ENCODE data around the gene SLC16A3. TPM values are rescaled to one million over a fixed set of nuclear protein-coding genes. Genes with fewer than 3 reads are reported as not detected.

The SLC16A3 gene
- total RNA-seq, 1 experiment from 2014 or later, result 104 TPM

DNA sequence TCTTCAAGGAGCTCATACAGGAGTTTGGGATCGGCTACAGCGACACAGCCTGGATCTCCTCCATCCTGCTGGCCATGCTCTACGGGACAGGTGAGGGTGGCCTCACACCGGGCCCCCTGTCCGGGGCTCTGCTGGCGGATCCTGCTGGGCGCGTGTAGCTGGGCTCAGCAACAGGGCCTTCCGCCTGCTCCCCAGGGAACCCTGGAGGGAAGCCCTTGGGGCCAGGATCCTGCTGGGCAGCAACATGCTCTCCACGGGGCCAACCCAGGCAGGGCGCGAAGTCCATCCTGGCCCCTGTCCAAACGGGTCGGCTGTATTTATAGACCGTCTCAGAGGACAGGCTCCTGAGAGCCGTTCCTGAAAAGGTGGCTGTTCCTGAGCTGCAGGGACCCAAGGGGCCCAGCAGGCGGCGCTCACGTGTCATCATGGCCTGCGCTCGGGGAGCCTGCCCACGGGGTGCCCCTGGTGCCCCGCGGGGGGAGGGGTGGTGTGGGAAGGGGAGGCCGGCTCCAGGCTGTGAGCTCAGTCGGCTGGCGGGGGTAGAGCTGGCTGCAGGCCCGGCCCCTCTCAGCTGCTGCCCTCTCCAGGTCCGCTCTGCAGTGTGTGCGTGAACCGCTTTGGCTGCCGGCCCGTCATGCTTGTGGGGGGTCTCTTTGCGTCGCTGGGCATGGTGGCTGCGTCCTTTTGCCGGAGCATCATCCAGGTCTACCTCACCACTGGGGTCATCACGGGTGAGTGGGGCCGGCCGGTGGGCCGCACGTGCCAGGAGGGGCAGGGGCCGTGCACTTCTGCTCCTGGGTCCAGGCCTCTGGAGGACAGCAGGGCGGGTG, 7.5 kb downstream of the SLC16A3 start:
- DNase-seq (ENCODE audit: low read depth), result no peak

DNA sequence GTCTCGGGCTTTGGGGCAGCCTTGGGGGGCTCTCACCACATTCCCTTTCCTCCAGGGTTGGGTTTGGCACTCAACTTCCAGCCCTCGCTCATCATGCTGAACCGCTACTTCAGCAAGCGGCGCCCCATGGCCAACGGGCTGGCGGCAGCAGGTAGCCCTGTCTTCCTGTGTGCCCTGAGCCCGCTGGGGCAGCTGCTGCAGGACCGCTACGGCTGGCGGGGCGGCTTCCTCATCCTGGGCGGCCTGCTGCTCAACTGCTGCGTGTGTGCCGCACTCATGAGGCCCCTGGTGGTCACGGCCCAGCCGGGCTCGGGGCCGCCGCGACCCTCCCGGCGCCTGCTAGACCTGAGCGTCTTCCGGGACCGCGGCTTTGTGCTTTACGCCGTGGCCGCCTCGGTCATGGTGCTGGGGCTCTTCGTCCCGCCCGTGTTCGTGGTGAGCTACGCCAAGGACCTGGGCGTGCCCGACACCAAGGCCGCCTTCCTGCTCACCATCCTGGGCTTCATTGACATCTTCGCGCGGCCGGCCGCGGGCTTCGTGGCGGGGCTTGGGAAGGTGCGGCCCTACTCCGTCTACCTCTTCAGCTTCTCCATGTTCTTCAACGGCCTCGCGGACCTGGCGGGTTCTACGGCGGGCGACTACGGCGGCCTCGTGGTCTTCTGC, 8.4 kb downstream of the SLC16A3 start:
- no peak for DNase-seq (ENCODE audit: low read depth)

DNA sequence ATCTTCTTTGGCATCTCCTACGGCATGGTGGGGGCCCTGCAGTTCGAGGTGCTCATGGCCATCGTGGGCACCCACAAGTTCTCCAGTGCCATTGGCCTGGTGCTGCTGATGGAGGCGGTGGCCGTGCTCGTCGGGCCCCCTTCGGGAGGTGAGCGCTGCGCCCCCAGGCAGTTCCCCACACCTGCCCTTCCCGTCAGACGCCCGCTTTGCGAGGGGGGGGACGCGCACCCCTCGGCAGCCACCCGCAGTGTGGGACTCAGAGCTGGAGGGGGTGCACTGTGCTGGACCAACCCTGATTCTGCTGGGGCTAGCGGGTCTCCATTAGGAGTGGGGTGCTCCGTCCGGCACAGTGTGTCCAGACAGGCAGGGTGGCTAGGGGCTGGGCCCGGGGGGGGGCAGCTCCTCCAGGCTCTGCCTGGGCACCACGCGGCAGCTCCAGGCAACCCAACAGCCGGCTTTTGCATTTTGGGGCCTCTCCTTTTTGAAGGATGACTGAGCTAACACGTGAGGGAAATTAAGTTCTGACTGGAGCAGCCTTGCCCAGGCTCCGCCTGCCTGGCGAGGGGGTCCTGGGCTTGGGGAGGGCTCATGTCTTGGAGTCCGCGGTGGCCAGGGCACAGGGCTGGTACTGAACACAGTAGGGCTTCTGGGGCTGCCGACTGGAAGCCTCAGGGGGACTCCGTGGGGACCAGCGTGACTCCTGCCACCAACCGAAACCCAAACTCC, 9.1 kb downstream of the SLC16A3 start:
- DNase-seq (ENCODE audit: low read depth), result no peak

DNA sequence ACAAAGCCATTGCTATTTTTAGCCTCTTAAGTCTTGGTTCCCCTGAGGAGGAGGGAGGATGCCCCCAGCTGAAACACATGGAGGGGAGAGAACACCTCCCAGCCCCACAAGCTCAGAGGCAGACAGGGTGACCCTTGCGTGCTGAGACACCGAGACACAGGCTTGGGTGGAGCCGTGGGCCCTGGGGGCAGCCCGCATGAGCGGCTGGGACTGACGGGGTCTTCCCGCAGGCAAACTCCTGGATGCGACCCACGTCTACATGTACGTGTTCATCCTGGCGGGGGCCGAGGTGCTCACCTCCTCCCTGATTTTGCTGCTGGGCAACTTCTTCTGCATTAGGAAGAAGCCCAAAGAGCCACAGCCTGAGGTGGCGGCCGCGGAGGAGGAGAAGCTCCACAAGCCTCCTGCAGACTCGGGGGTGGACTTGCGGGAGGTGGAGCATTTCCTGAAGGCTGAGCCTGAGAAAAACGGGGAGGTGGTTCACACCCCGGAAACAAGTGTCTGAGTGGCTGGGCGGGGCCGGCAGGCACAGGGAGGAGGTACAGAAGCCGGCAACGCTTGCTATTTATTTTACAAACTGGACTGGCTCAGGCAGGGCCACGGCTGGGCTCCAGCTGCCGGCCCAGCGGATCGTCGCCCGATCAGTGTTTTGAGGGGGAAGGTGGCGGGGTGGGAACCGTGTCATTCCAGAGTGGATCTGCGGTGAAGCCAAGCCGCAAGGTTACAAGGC, 9.8 kb downstream of the SLC16A3 start:
- DNase-seq (ENCODE audit: low read depth), result peak; percentile 93

DNA sequence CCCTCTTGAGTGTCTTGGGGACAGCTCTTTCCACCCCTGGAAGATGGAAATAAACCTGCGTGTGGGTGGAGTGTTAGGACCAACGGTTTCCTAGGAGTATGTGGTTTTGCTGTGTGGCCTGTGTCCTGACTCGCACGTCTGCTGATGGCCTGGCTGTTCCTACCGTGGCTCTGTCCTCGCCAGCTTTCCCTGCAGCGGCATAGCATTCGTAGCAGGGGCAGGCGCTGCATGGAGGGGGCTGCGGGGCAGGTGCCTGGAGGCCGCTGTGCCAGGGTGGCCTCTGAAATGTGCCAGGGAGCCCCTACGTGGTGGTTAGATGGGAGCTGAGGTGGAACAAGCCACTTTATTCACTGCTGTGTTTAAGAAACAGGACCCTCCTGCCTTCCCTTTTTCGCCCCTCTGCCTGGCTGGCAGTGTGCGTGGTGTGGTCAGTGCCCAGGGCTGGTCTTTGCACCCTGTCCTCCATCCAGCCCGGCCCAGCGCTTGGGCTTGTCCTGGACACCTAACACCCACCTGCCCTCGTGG, 10.6 kb downstream of the SLC16A3 start:
- no peak for DNase-seq (ENCODE audit: low read depth)

DNA sequence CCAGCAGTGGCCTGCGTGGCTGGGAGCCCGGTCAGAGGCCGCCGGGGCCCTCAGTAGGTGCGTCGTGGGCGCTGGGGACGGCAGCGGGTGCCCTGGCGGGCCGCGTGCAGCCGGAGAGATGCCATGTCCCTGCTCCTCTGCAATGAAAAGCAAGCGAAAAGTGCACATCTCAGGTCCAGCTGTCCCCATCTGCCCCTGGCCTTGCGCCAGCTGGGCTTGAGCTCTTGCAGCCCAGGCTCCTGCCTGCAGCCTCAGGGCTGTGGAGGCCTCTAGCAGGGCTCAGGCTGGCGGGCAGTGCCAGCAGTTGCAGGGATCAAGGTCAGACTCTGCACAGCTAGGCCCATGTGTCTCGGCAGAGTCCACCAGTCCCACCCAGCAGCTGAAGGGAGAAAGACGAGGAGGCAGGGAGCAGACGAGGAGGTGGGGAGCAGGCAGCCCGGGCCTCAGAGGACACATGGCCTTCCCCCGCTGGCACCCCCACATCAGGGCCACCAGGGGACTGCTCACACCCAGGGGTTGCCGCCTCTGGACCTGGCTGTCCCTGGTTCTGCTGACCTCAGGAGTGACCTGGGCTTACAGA, 11.2 kb downstream of the SLC16A3 start:
- DNase-seq (ENCODE audit: low read depth), result no peak

DNA sequence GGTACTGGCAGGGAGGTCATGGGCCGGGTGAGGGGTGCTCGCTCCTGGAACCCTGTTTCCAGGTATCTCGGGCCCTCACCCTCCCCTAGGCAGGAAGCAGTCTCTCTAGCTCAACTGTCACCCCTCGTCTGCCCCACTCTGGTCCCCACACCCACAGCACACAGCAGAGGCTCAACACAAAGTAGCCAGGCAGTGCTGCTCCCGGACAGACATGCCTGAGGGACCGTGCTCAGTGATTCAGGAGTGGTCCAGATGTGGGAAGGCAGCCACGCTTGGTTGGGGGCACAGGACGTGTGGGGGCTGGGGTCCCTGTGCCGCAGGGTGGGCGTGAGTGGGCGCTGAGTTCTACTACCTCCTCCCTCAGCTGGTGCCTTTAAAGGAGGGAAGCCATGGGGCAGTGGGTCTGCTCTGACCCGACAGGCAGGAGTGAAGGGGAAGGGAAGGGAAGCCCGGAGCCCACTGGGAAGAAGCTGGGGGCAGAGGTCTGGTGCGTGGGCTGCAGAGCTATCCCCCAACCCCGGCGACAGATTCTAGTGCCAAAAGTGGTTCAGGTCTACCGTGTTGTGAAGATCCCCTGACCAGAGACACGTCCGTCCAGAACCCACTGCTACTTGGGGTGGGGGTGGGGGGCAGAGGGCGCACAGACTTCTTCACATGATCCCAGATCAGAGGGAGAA, 11.8 kb downstream of the SLC16A3 start:
- no peak for DNase-seq (ENCODE audit: low read depth)

DNA sequence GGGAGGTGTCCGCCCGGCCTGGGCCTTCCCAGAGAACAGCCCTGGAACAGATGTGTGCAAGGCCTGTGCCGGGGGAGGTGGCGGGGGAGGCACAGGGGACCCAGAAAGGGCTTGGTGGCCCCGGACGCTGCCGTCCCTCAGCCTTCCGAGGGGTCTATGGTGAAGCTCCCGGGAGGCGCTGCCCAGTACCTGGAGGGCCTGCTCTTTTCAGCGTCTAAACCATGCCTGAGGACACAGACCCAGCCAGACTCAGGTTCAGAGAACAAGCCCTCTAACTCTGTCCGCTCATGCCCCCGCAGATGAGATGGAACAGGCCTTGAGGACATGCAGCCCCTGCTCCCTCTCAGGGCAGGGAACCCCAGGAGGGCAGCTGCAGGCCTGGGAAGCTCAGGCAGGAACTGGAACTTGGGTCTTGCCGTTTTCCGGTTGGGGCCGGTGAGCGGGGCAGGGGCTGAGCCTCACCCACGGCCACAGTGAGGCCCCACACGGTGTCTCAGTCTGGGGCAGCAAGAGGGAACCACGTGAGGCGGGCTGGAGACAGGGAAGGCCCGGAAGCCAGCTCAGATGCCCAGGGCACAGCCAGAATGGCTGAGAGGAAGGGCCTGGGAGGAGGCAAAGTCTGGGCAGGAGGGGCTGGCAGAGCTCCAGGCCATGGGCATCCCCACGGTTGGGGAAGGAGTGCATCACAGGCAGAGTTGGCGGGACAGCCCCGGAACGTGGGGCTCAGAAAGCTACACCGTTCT, 12.5 kb downstream of the SLC16A3 start:
- DNase-seq (ENCODE audit: low read depth), result peak; percentile 90

DNA sequence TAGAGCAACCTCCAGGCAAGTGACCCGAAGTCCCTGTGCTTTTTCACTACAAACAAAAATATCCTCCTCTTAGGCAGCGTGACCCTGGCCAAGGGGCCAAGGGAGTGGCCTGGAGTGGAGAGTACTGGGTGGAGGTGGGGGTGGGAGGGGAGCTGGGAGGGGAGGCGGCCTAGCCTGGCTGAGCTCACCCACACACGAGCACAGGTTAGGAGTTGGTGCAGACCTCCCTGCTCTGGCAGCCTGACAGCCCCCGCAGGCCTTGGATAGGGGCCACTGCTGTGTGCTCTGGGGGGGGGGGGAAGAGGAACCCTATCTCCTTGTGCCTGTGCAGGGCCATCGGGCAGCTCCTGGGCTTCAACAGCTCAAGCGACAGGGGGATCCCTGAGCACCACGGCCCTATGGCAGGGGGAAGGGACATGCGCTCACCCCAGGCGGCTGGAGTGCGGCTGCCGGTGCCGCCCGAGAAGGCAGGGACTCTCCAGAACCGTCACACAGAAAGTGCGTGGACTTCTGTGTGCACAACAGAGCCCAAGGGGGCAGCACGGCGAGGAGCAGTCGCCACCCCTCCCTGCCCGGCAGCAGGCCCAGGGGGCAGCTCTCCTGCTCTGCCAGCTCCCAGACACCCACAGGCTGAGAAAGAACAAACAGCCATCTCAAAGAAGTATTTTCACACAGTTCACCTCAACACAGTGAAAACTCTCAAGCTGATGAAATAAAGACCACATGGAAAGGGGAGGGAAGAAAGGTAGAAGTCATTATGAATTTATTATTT, 13.3 kb downstream of the SLC16A3 start:
- DNase-seq (ENCODE audit: low read depth), result no peak

DNA sequence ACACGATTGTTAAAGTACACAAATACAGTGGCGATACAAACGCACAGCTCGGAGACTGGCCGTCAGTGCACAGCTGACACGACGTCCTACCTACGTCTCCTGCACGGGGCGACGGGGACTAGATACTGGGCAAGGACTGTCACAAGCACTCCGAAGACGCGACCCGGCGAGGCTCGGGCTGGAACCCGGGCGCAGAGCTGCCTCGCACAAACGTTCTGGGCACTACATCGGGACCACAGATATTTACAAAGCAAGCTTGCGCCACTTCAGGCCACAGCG, 13.8 kb downstream of the SLC16A3 start:
- no peak for DNase-seq (ENCODE audit: low read depth)

DNA sequence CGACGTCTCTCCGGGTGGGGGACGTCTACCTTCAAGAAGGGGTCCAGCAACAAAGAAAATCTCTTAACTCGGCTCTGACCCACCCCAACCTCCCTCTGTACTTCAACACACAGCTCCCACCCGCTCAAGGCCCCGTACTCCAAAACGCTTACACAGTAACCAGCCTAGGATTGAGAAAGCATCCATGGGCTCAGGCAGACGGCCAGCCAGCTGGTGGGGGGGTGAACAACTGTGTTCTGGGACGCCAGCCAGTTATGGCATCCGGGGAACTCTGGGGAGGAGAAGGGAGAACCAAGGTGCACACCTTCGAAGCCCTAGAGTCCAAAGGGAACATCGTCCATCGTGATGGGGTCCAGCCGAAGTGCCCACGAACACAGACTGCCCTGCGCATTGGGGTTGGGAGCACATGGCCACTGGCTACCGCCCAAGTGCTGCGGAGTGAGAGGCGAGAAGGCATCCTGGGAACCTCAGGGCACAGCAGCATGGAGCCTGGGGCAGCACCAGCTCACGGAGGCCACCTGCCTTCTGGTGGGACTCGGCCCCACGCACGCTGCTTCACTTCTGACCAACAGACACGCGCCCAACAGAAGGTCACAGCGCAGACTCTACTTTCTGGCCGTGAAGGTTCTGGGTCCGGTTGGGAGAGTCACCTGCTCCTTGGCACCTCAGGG, 14.3 kb downstream of the SLC16A3 start:
- peak; percentile 67 for DNase-seq (ENCODE audit: low read depth)

DNA sequence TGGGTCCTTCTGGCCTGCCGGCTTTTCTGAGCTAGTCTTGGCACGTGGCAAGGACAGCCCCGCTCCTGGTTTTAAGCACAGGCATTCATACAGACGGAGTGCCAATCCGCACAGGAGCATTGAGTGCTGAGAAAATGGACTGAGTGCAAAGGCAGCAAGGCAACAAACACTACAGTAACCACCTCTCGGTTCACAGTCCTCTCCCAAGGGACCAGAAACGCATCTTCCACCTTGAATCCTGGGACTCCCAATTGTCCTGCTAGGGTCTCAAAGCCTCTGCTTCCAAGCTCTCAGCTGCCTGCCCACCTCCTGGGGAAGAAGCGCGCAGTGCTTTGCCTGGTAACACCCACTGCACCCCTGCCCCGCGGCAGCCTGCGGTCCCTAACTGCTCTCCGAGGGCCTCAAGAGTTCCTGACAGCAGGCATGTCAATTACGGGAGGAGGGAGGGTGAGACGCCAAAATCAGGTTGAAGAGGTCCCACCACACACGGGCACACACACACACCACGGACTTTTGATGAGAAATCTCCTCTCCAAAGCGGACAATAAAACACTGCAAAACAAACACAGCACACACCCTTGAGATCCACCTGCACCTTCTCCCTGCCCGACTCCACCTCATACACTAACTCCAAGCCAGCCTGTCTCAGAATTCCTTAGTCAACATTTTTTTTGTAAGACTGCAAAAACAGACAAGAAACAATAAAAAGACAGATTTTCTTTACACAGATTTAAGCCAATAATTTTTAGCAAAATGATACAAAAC, 15.0 kb downstream of the SLC16A3 start:
- DNase-seq (ENCODE audit: low read depth), result no peak

DNA sequence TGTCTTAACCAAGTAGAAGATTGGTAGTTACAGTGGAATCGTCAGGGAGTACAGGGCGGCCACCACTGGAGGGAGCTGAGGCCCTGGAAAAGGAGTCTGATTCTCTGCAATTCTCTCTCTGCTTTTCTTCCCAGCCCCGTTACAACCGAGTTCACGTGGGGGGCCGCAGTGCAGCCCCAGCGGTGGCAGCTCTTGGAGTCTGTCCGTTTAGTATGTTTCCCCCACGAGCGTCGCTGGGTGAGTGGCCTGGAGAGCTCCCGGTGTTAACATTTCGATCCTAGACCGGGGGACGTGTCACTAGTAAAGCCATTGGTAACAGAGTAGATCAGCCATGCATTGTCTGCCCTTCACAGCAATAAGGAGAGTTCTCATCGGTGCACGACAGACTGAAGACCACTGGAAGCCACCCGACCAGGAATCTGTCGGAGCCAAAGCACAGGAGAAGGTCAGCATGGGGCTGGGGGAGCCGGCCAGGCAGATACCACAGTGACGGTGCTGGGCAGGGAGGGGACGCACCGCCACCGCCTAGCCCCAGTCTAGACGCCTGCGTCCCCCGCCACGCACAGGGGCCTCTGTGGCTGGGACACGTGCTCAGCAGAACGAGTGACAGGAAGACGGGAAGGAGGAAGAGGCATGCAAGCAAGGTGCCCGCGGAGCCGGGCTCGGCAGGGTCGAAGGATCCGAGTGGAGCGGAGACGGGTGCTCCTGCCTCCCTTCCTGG, 15.7 kb downstream of the SLC16A3 start:
- no peak for DNase-seq (ENCODE audit: low read depth)

DNA sequence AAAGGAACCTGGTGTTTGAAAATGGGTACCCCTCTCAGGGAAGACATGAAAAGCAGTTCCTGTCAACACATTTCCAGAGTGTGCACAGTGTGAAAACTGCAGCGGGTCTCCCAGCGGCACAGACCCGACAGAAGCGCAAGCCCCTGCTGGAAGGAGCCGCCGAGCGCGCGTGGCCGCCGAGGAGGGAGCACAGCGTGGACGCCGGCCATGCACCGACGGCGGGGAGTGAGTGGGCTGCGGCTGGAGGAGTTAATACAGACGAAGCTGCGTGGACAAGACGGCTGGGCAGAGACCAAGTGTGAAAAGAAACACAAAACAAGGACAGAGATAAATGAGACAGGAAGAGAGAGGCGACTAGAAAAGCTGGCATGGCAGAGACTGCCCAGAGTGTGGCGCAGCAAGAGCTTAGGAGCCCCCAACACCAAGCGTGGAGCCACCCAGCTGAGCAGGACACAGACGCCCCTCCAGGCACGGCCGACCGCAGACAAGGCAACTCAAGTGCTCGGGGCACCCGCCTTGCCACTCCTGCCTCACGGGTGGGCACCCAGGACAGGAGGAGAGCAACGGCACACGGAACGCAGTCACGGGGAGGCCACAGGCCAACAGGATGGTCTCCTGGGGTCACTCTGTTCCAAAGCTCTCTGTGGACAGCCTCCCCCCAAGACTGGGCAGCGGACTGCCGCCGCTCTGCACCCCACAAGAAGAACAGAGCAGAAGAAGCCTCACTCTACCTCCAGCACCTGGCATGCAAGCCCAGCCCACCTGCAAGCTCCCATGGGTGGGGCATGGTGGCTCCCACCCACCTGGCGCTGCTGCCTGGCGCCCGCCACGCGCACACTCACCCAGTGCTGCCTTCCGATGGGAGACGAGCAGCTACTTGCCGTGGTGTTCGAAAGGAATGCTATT, 16.5 kb downstream of the SLC16A3 start:
- no peak for DNase-seq (ENCODE audit: low read depth)

DNA sequence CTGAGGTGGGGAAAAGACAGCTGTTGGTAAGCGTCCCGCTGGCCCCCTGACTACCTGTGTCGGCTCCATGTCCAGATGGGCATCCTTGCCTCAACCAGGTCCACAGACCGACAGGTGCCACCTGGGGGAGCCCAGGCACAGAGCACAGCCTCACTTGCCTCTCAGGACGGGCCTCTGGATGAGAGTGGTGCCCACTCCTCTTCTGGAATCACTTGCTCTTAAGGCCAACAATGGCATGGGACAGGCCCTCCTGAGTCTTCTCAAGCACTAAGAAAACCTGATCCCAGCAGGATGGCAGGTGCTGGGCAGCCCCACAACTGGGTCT, 17.2 kb downstream of the SLC16A3 start:
- DNase-seq (ENCODE audit: low read depth), result no peak

DNA sequence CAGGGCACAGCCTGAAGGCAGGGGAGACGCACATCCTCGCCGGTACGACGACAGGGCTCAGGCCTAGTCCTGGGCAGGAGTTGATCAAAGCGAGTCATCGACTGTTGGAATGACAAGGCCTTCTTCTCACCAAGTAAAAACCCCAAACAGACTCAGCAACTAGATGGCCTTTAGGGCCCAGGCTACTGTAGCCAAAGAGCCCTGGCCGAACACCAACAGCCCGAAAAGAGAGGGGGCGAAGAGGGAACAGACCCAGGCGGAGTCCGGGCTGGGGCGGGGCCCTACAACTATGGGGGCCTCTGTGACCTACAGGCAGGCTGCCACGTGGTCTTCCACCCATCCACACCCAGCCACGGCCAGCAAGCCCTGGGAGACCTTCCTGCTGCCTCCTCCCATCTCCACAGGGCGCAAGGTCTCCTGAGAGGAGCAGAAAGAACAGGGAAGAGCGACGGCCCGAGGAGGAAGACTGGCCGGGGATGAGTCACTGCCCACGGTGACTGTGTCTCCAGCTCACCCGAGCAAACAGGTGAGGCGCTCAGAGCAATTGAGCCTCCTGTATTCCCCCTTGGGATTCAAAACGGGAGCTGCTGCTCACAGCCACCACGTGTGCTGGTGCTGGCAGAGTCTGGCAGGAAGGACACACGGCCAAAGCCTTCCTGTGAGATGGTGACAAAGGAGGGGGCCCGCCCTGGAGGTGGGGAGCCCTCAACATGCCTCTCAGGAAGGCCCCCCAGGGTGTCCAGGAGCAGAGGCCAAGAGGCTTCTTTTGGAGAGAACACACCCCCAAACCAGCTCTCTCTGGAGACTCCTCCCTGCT, 17.7 kb downstream of the SLC16A3 start:
- DNase-seq (ENCODE audit: low read depth), result peak; percentile 71
